ENCODE data around the gene ZNF821.
A peak's percentile ranks its signal among the peaks of the same experiment; 100 is the strongest.

Gene ZNF821

GRCh38 chr16:71919035-71919434 is 35.1 kb upstream of the ZNF821 start:
- Histone ChIP-seq H3K4me3 (ENCODE audit: low read depth, low read length) (no peak overlapping the region), H3K36me3 (replicated peaks) (peaks cover 56% of the 10 kb centered on the region), H3K27me3 (replicated peaks) (no peaks in the 10 kb centered on the region), H3K27ac (no peak overlapping the region)
- in situ Hi-C loops (cut with HindIII; ENCODE audit: low pct_ligation_motif_present, low sequenced_read_pairs): no loop called here
- TF ChIP-seq CTCF (IDR thresholded peaks at IDR 0.05; ENCODE audit: low read depth, low read length, missing control alignments): no peak
- no peak for DNase-seq

GRCh38 chr16:71917900-71918299 is 33.9 kb upstream of the ZNF821 start:
- Histone ChIP-seq H3K36me3 (replicated peaks) (peaks cover 44% of the 10 kb centered on the region), H3K27me3 (replicated peaks) (no peaks in the 10 kb centered on the region), H3K27ac (no peak overlapping the region), H3K4me3 (ENCODE audit: low read depth, low read length) (no peak overlapping the region)
- DNase-seq: peak; percentile 45
- in situ Hi-C loops (cut with HindIII; ENCODE audit: low pct_ligation_motif_present, low sequenced_read_pairs): no loop called here
- no peak for TF ChIP-seq CTCF (IDR thresholded peaks at IDR 0.05; ENCODE audit: low read depth, low read length, missing control alignments)

GRCh38 chr16:71916397-71916920 is 32.5 kb upstream of the ZNF821 start:
- in situ Hi-C loops (cut with HindIII; ENCODE audit: low pct_ligation_motif_present, low sequenced_read_pairs): no loop called here
- no peaks in the 10 kb centered on the region for H3K27me3 ChIP-seq (replicated peaks)
- H3K36me3 ChIP-seq (replicated peaks): peaks cover 31% of the 10 kb centered on the region
- DNase-seq: peak; percentile 53
- H3K4me3 ChIP-seq (ENCODE audit: low read depth, low read length): no peak overlapping the region
- TF ChIP-seq CTCF (IDR thresholded peaks at IDR 0.05; ENCODE audit: low read depth, low read length, missing control alignments): no peak
- no peak overlapping the region for H3K27ac ChIP-seq

GRCh38 chr16:71915350-71915749 is 31.4 kb upstream of the ZNF821 start:
- TF ChIP-seq CTCF (IDR thresholded peaks at IDR 0.05; ENCODE audit: low read depth, low read length, missing control alignments): no peak
- peaks cover 20% of the 10 kb centered on the region for H3K36me3 ChIP-seq (replicated peaks)
- no peak for DNase-seq
- H3K27me3 ChIP-seq (replicated peaks): no peaks in the 10 kb centered on the region
- in situ Hi-C loops (cut with HindIII; ENCODE audit: low pct_ligation_motif_present, low sequenced_read_pairs): no loop called here
- no peak overlapping the region for H3K27ac ChIP-seq
- H3K4me3 ChIP-seq (ENCODE audit: low read depth, low read length): no peak overlapping the region

GRCh38 chr16:71914802-71915201 is 30.8 kb upstream of the ZNF821 start:
- no peaks in the 10 kb centered on the region for H3K27me3 ChIP-seq (replicated peaks)
- no peak for TF ChIP-seq CTCF (IDR thresholded peaks at IDR 0.05; ENCODE audit: low read depth, low read length, missing control alignments)
- no peak overlapping the region for H3K27ac ChIP-seq
- no peak overlapping the region for H3K4me3 ChIP-seq (ENCODE audit: low read depth, low read length)
- peaks cover 17% of the 10 kb centered on the region for H3K36me3 ChIP-seq (replicated peaks)
- in situ Hi-C loops (cut with HindIII; ENCODE audit: low pct_ligation_motif_present, low sequenced_read_pairs): no loop called here
- no peak for DNase-seq
